MM.1S (cell line): ENCODE measurements around the gene DLGAP1.

Experiments
- DNase-seq: peaks from one replicate; pipeline ENCODE4 v3.0.0-alpha.2; 2015
- H2AFZ ChIP-seq: fragments of 300-600 bp; sonication (generic); 2 replicates; pipeline ENCODE4 v1.6.0; 2016; ENCODE audit warnings: antibody characterized with exemption, low read length
- H3F3A ChIP-seq: fragments of 300-600 bp; sonication (generic); 2 replicates; pipeline ENCODE4 v1.6.1; 2016; ENCODE audit warnings: mild to moderate bottlenecking, antibody characterized with exemption, low read length, moderate library complexity, mixed read lengths; ENCODE audit not compliant: insufficient read depth
- H3K27ac ChIP-seq: fragments of 300-600 bp; sonication (generic); 2 replicates; pipeline ENCODE4 v1.5.1; 2016; ENCODE audit warnings: mild to moderate bottlenecking, low read length
- H3K27me3 ChIP-seq: fragments of 300-600 bp; sonication (generic); replicated peaks from 2 replicates; pipeline ENCODE4 v1.6.0; 2016; ENCODE audit warnings: low read length; ENCODE audit not compliant: insufficient read depth
- H3K36me3 ChIP-seq: fragments of 300-600 bp; sonication (generic); replicated peaks from 2 replicates; pipeline ENCODE4 v1.6.1; 2016; ENCODE audit warnings: mild to moderate bottlenecking, low read length, mixed read lengths; ENCODE audit not compliant: insufficient read depth
- H3K4me1 ChIP-seq: fragments of 300-600 bp; sonication (generic); 2 replicates; pipeline ENCODE4 v1.6.1; 2016; ENCODE audit warnings: low read length, mixed read lengths
- H3K4me2 ChIP-seq: fragments of 300-600 bp; sonication (generic); 2 replicates; pipeline ENCODE4 v1.6.0; 2016; ENCODE audit warnings: low read depth, low read length
- H3K4me3 ChIP-seq: fragments of 300-600 bp; sonication (generic); 2 replicates; pipeline ENCODE4 v1.5.1; 2016; ENCODE audit warnings: low read length, mixed read lengths
- H3K79me2 ChIP-seq: fragments of 300-600 bp; sonication (generic); 2 replicates; pipeline ENCODE4 v1.6.1; 2016; ENCODE audit warnings: mixed run types, low read length, mixed read lengths
- H3K9ac ChIP-seq: fragments of 300-600 bp; sonication (generic); 2 replicates; pipeline ENCODE4 v1.6.1; 2016; ENCODE audit warnings: low read length, mixed read lengths
- H3K9me2 ChIP-seq: fragments of 300-600 bp; sonication (generic); replicated peaks from 2 replicates; pipeline ENCODE4 v1.6.1; 2016; ENCODE audit warnings: mild to moderate bottlenecking, low read length, mixed read lengths; ENCODE audit not compliant: insufficient read depth
- H3K9me3 ChIP-seq: fragments of 300-600 bp; sonication (generic); replicated peaks from 2 replicates; pipeline ENCODE4 v1.6.1; 2016; ENCODE audit warnings: mild to moderate bottlenecking, low read length, mixed read lengths; ENCODE audit not compliant: insufficient read depth
- H4K20me1 ChIP-seq: fragments of 300-600 bp; sonication (generic); 2 replicates; pipeline ENCODE4 v1.6.1; 2016; ENCODE audit warnings: mild to moderate bottlenecking, low read length, moderate library complexity, mixed read lengths; ENCODE audit not compliant: insufficient read depth
- CTCF ChIP-seq: fragments of 300-600 bp; sonication (generic); IDR thresholded peaks from 2 replicates; pipeline ENCODE4 v1.5.1; 2016; ENCODE audit warnings: antibody characterized with exemption, low read length, mixed read lengths
- EZH2 ChIP-seq: fragments of 300-600 bp; sonication (generic); optimal IDR thresholded peaks from 2 replicates; pipeline ENCODE3; 2017; ENCODE audit warnings: low read depth, mild to moderate bottlenecking, antibody characterized with exemption, low read length, mixed read lengths
- EZH2phosphoT487 ChIP-seq: fragments of 300-600 bp; sonication (generic); IDR thresholded peaks from 2 replicates; pipeline ENCODE4 v1.6.1; 2018; ENCODE audit warnings: antibody characterized with exemption, low read length

Gene DLGAP1

GRCh38 chr18:3967359-3968180, 487.5 kb downstream of the DLGAP1 start:
- H3K27ac ChIP-seq = no peak overlapping the region
- TF ChIP-seq EZH2 = no peak
- no peak for TF ChIP-seq EZH2phosphoT487
- TF ChIP-seq CTCF = no peak
- H3K27me3 ChIP-seq = no peaks in the 10 kb centered on the region
- no peaks in the 10 kb centered on the region for H3K9me2 ChIP-seq
- H3K79me2 ChIP-seq = no peaks in the 10 kb centered on the region
- no peak overlapping the region for H3K4me2 ChIP-seq
- H3K36me3 ChIP-seq = no peaks in the 10 kb centered on the region
- no peaks in the 10 kb centered on the region for H3K4me1 ChIP-seq
- no peak for DNase-seq
- H2AFZ ChIP-seq = no peak overlapping the region
- no peaks in the 10 kb centered on the region for H3K9me3 ChIP-seq
- no peaks in the 10 kb centered on the region for H4K20me1 ChIP-seq
- no peaks in the 10 kb centered on the region for H3F3A ChIP-seq
- H3K9ac ChIP-seq = no peak overlapping the region
- H3K4me3 ChIP-seq = no peak overlapping the region

- no peak overlapping the region for H2AFZ ChIP-seq
- H3K4me2 ChIP-seq = no peak overlapping the region
- H3K36me3 ChIP-seq = no peaks in the 10 kb centered on the region
- H3F3A ChIP-seq = no peaks in the 10 kb centered on the region
- H3K9ac ChIP-seq = no peak overlapping the region
- H3K4me1 ChIP-seq = no peaks in the 10 kb centered on the region
- H4K20me1 ChIP-seq = no peaks in the 10 kb centered on the region
- no peaks in the 10 kb centered on the region for H3K79me2 ChIP-seq
- no peaks in the 10 kb centered on the region for H3K27me3 ChIP-seq
- no peaks in the 10 kb centered on the region for H3K9me3 ChIP-seq
- H3K27ac ChIP-seq = no peak overlapping the region
- DNase-seq = no peak
- H3K9me2 ChIP-seq = no peaks in the 10 kb centered on the region
- no peak for TF ChIP-seq EZH2phosphoT487
- TF ChIP-seq EZH2 = no peak
- no peak for TF ChIP-seq CTCF
- no peak overlapping the region for H3K4me3 ChIP-seq
These were observed 488.3 kb downstream of the DLGAP1 start for GRCh38 chr18:3966642-3967358.

GRCh38 chr18:3966246-3966641, 488.9 kb downstream of the DLGAP1 start:
- Histone ChIP-seq H3K4me1 (no peaks in the 10 kb centered on the region), H3K4me2 (no peak overlapping the region), H3K9me3 (no peaks in the 10 kb centered on the region), H3K4me3 (no peak overlapping the region), H3K9ac (no peak overlapping the region), H3K79me2 (no peaks in the 10 kb centered on the region), H3K27me3 (no peaks in the 10 kb centered on the region), H4K20me1 (no peaks in the 10 kb centered on the region), H3K9me2 (no peaks in the 10 kb centered on the region), H3F3A (no peaks in the 10 kb centered on the region), H3K36me3 (no peaks in the 10 kb centered on the region), H2AFZ (no peak overlapping the region), H3K27ac (no peak overlapping the region)
- no peak for DNase-seq
- TF ChIP-seq EZH2phosphoT487 (no peak), CTCF (no peak), EZH2 (no peak)
